Fibroblast of lung (primary cell): ENCODE data around the gene WNT7B. TPM values are rescaled to one million over a fixed set of nuclear protein-coding genes. Genes with fewer than 3 reads are reported as not detected.

Experiments used
- DNase-seq, 2 donors: peaks; one replicate each; pipeline versions ENCODE4 v3.0.0 to v3.0.0-alpha.2; 2010; ENCODE audit warnings: low read depth in 2 of 2
- H2AFZ ChIP-seq: 2 replicates; pipeline ENCODE4 v1.5.1; 2012; ENCODE audit warnings: low read length, control low read depth, inconsistent platforms
- H3K27ac ChIP-seq: 2 replicates; pipeline ENCODE4 v1.5.1; 2011; ENCODE audit warnings: low read length, control low read depth; ENCODE audit not compliant: insufficient read depth
- H3K27me3 ChIP-seq: 2 replicates; pipeline ENCODE4 v1.5.1; 2011; ENCODE audit warnings: mild to moderate bottlenecking, low read length; ENCODE audit not compliant: control insufficient read depth, insufficient read depth
- H3K36me3 ChIP-seq: 2 replicates; pipeline ENCODE4 v1.5.1; 2011; ENCODE audit warnings: low read length; ENCODE audit not compliant: control insufficient read depth, insufficient read depth
- H3K4me1 ChIP-seq: 2 replicates; pipeline ENCODE4 v1.5.1; 2011; ENCODE audit warnings: low read length; ENCODE audit not compliant: control insufficient read depth, insufficient read depth; ENCODE audit errors: extremely low read depth
- H3K4me2 ChIP-seq: 2 replicates; pipeline ENCODE4 v1.5.1; 2011; ENCODE audit warnings: low read length, control low read depth; ENCODE audit not compliant: insufficient read depth; ENCODE audit errors: extremely low read depth
- H3K4me3 ChIP-seq, 4 experiments: fragments of 200-600 bp in 1 of 4; sonication (generic) in 1 of 4; replicated peaks in 1 of 4; 2 replicates each; pipeline ENCODE4 v1.5.1; 2011 to 2016; ENCODE audit warnings: low read length in 4 of 4, low read depth in 3 of 4, mild to moderate bottlenecking in 3 of 4, control low read depth in 2 of 4, inconsistent platforms in 1 of 4, mixed read lengths in 1 of 4; ENCODE audit not compliant: insufficient read depth in 1 of 4; ENCODE audit errors: control extremely low read depth in 1 of 4
- H3K79me2 ChIP-seq: 2 replicates; pipeline ENCODE4 v1.5.1; 2012; ENCODE audit warnings: mild to moderate bottlenecking, low read length, inconsistent platforms; ENCODE audit not compliant: control insufficient read depth, insufficient read depth
- H3K9ac ChIP-seq: 2 replicates; pipeline ENCODE4 v1.5.1; 2011; ENCODE audit warnings: mild to moderate bottlenecking, low read length, control low read depth; ENCODE audit not compliant: insufficient read depth
- H3K9me3 ChIP-seq: 2 replicates; pipeline ENCODE4 v1.5.1; 2012; ENCODE audit warnings: low read depth, low read length; ENCODE audit not compliant: control insufficient read depth, insufficient read depth
- H4K20me1 ChIP-seq: 2 replicates; pipeline ENCODE4 v1.5.1; 2011; ENCODE audit warnings: low read length; ENCODE audit not compliant: control insufficient read depth, insufficient read depth; ENCODE audit errors: extremely low read depth
- CTCF ChIP-seq, 2 donors: IDR thresholded peaks in 1 of 2; conservative IDR thresholded peaks in 1 of 2; 1 replicate in 1 of 2; 2 replicates in 1 of 2; pipeline ENCODE4 v1.5.1; 2011 to 2012; ENCODE audit warnings: low read length in 2 of 2, control low read depth in 1 of 2, inconsistent platforms in 1 of 2, low read depth in 1 of 2, mild to moderate bottlenecking in 1 of 2
- EZH2 ChIP-seq: IDR thresholded peaks from 2 replicates; pipeline ENCODE4 v1.5.1; 2012; ENCODE audit warnings: low read length, control low read depth, mild to moderate bottlenecking; ENCODE audit errors: missing control alignments
- polyA plus RNA-seq, 2 donors: library from polyadenylated mRNA; depleted of rRNA in 1 of 2; stranded (reverse) in 1 of 2; unstranded in 1 of 2; fragments of >200 nt; gene quantifications; 2 replicates each; pipeline ENCODE4 v1.2.1, GENCODE V29; 2011 to 2012; ENCODE audit warnings: missing spikeins in 1 of 2
- total RNA-seq: library from RNA; depleted of rRNA; stranded (reverse); fragments of >200 nt; gene quantifications from 2 replicates; pipeline ENCODE4 v1.2.1, GENCODE V29; 2014

The WNT7B gene
- total and polyA plus RNA-seq, 2 donors (not counting 1 experiment from before 2014, with no cell fraction given): 0.17 TPM; not detected in 1

DNA sequence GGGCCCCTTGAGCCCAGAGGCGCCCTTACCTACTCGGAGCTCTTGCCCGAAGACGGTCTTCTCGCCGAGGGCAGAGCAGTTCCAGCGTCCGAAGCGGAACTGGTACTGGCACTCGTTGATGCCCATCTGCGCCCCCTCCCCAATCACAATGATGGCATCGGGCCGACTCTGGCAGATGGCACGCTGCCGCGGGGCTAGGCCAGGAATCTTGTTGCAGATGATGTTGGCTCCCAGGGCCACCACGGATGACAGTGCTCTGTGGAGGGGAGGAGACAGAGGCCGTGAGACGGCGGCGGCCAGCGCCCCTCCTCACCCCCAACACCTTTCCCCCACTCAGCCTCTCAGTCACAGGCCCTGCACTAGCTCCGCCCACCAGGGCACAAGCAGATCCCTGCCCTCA, 27.1 kb downstream of the WNT7B start:
- no peak overlapping the region for H3K4me3 ChIP-seq
- no peak overlapping the region for H3K27ac ChIP-seq
- no peaks in the 10 kb centered on the region for H3K9me3 ChIP-seq
- no peaks in the 10 kb centered on the region for H3K36me3 ChIP-seq
- no peaks in the 10 kb centered on the region for H3K79me2 ChIP-seq
- no peak overlapping the region for H3K4me2 ChIP-seq
- no peak for DNase-seq
- H4K20me1 ChIP-seq: no peaks in the 10 kb centered on the region
- H3K27me3 ChIP-seq: peaks cover 2% of the 10 kb centered on the region
- H3K4me1 ChIP-seq: no peaks in the 10 kb centered on the region
- no peak overlapping the region for H2AFZ ChIP-seq
- no peak overlapping the region for H3K9ac ChIP-seq
- TF ChIP-seq EZH2 (no peak), CTCF (conservative IDR thresholded peaks at IDR 0.05 in 1 of 2, IDR thresholded peaks at IDR 0.05 in 1 of 2; ENCODE audit: low read depth in 1 of 2, low read length in 2 of 2) (no peak)

DNA sequence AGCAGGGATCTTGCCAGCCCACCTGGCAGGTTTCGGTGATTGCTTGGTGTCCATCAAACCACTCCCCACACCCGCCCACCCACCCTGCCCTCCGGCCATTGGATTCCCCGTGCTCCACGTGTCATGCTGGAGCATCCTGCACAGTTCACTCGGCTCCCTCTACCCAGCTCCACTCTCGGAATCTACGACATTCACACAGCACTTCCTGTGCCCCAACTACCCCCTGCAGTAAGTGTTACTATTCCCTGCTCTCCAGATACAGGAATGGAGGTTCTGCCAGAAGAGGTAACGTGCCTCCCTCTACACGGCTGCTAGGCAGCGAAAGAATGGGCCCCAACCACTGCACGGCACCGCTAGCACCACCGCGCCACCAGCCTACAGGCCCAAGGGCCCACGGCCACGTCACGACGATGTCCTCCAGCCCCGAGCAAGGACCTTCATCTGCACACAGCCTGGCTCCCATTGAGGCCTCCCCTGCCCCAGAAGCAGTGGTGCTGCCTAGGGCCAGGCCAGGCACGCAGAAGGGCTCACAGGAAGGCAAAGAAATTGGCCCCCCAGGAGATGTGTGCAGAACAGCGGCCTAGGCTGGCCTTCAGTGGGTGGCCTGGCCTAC, 27.6 kb downstream of the WNT7B start:
- DNase-seq: no peak
- TF ChIP-seq CTCF (conservative IDR thresholded peaks at IDR 0.05 in 1 of 2, IDR thresholded peaks at IDR 0.05 in 1 of 2; ENCODE audit: low read depth in 1 of 2, low read length in 2 of 2) (no peak), EZH2 (no peak)
- H2AFZ ChIP-seq: no peak overlapping the region
- H3K4me3 ChIP-seq: no peak overlapping the region
- H3K79me2 ChIP-seq: no peaks in the 10 kb centered on the region
- H3K27me3 ChIP-seq: peaks cover 2% of the 10 kb centered on the region
- no peaks in the 10 kb centered on the region for H4K20me1 ChIP-seq
- H3K36me3 ChIP-seq: no peaks in the 10 kb centered on the region
- no peaks in the 10 kb centered on the region for H3K9me3 ChIP-seq
- H3K4me2 ChIP-seq: no peak overlapping the region
- H3K9ac ChIP-seq: no peak overlapping the region
- no peak overlapping the region for H3K27ac ChIP-seq
- no peaks in the 10 kb centered on the region for H3K4me1 ChIP-seq

- no peaks in the 10 kb centered on the region for H3K79me2 ChIP-seq
- no peak overlapping the region for H3K4me2 ChIP-seq
- H3K9me3 ChIP-seq: no peaks in the 10 kb centered on the region
- H3K27ac ChIP-seq: no peak overlapping the region
- H3K36me3 ChIP-seq: no peaks in the 10 kb centered on the region
- DNase-seq: no peak
- no peaks in the 10 kb centered on the region for H3K27me3 ChIP-seq
- no peaks in the 10 kb centered on the region for H4K20me1 ChIP-seq
- no peak overlapping the region for H2AFZ ChIP-seq
- H3K9ac ChIP-seq: no peak overlapping the region
- H3K4me1 ChIP-seq: no peaks in the 10 kb centered on the region
- H3K4me3 ChIP-seq: no peak overlapping the region
- TF ChIP-seq EZH2 (no peak), CTCF (conservative IDR thresholded peaks at IDR 0.05 in 1 of 2, IDR thresholded peaks at IDR 0.05 in 1 of 2; ENCODE audit: low read depth in 1 of 2, low read length in 2 of 2) (no peak)
Observed at GRCh38 chr22:45948081-45948648, 28.8 kb downstream of the WNT7B start.
